Measurements from ENCODE around the gene CYP2D6. TPM values are rescaled to one million over a fixed set of nuclear protein-coding genes. Genes with fewer than 3 reads are reported as not detected.
A peak's percentile ranks its signal among the peaks of the same experiment; 100 is the strongest.
"Not testable (repeated sequence)": the region's sequence is repeated elsewhere in the genome, so short reads cannot be mapped to it uniquely, and the experiment has no call there.

Gene CYP2D6
- total RNA-seq, 1 donor: not detected

GRCh38 chr22:42127606-42128005, 3.0 kb downstream of the CYP2D6 start:
- no peak for DNase-seq (ENCODE audit: low read depth)
- TF ChIP-seq CTCF (IDR thresholded peaks at IDR 0.05; ENCODE audit: insufficient read depth, low read length): no peak
- H3K4me3 ChIP-seq (ENCODE audit: low read depth, low read length): no peak overlapping the region

- DNase-seq (ENCODE audit: low read depth); H3K4me3 ChIP-seq (ENCODE audit: low read depth, low read length): not testable (repeated sequence)
These were observed 7.1 kb downstream of the CYP2D6 start for GRCh38 chr22:42123529-42123928.

- not testable (repeated sequence) for H3K4me3 ChIP-seq (ENCODE audit: low read depth, low read length); DNase-seq (ENCODE audit: low read depth)
These were observed 10.2 kb downstream of the CYP2D6 start for GRCh38 chr22:42120231-42121021.

- no peak for DNase-seq (ENCODE audit: low read depth)
These were observed 13.7 kb downstream of the CYP2D6 start for GRCh38 chr22:42116848-42117424.

GRCh38 chr22:42115420-42115830, 15.2 kb downstream of the CYP2D6 start:
- not testable (repeated sequence) for H3K4me3 ChIP-seq (ENCODE audit: low read depth, low read length); DNase-seq (ENCODE audit: low read depth)

More at GRCh38 chr22:42116848-42117424, 13.7 kb downstream of the CYP2D6 start:
- TF ChIP-seq CTCF (IDR thresholded peaks at IDR 0.05; ENCODE audit: insufficient read depth, low read length): no peak
- H3K4me3 ChIP-seq (ENCODE audit: low read depth, low read length): no peak overlapping the region

- H3K4me3 ChIP-seq (ENCODE audit: low read depth, low read length): no peak overlapping the region
- DNase-seq (ENCODE audit: low read depth): peak; percentile 32
- TF ChIP-seq CTCF (IDR thresholded peaks at IDR 0.05; ENCODE audit: insufficient read depth, low read length): peak; percentile 29
These were observed 15.9 kb downstream of the CYP2D6 start for GRCh38 chr22:42114721-42115120.

- DNase-seq (ENCODE audit: low read depth); H3K4me3 ChIP-seq (ENCODE audit: low read depth, low read length): not testable (repeated sequence)
These were observed 17.8 kb downstream of the CYP2D6 start for GRCh38 chr22:42112793-42113192.

GRCh38 chr22:42111798-42112197, 18.8 kb downstream of the CYP2D6 start:
- no peak for TF ChIP-seq CTCF (IDR thresholded peaks at IDR 0.05; ENCODE audit: insufficient read depth, low read length)
- DNase-seq (ENCODE audit: low read depth): no peak
- no peak overlapping the region for H3K4me3 ChIP-seq (ENCODE audit: low read depth, low read length)

GRCh38 chr22:42108848-42109247, 21.8 kb downstream of the CYP2D6 start:
- H3K4me3 ChIP-seq (ENCODE audit: low read depth, low read length): no peak overlapping the region
- TF ChIP-seq CTCF (IDR thresholded peaks at IDR 0.05; ENCODE audit: insufficient read depth, low read length): no peak
- no peak for DNase-seq (ENCODE audit: low read depth)

- H3K4me3 ChIP-seq (ENCODE audit: low read depth, low read length); DNase-seq (ENCODE audit: low read depth): not testable (repeated sequence)
These were observed 26.2 kb downstream of the CYP2D6 start for GRCh38 chr22:42104332-42104860.

All from fibroblast of the aortic adventitia (primary cell).